Hair follicular keratinocyte (primary cell): ENCODE data around the gene SPART. TPM values are rescaled to one million over a fixed set of nuclear protein-coding genes. Genes with fewer than 3 reads are reported as not detected.

Experiments used
- total RNA-seq: library from RNA; depleted of rRNA; stranded (reverse); fragments of >200 nt; gene quantifications from 2 replicates; pipeline ENCODE4 v1.2.3, GENCODE V29; 2015

Gene SPART
- total RNA-seq: 21.1 and 24.3 TPM in 2 replicates

GRCh38 chr13:36346222-36347083, at the start of gene SPART:
Gene SPART (minus strand): TSS chr13:36346394. CDS start chr13:36335830, 10,564 bp downstream.

GRCh38 chr13:36297366-36298338, 48.5 kb downstream of the SPART start, which contains the start of gene CCDC169:
Gene CCDC169 (minus strand): TSS chr13:36297814. CDS start chr13:36297719, 95 bp downstream.

Other genes starting within 250 kb of the SPART start
- gene DCLK1, start 215.0 kb downstream of the SPART start, total RNA-seq: 0.08 TPM in 1 of 2 replicates, not detected in the other
- gene SOHLH2, start 131.8 kb downstream of the SPART start, total RNA-seq: 0.31 TPM in 1 of 2 replicates, not detected in the other
- gene CCDC169, start 48.6 kb downstream of the SPART start, total RNA-seq: 0.55 and 1.3 TPM in 2 replicates
- gene CCNA1, start 86.1 kb upstream of the SPART start, total RNA-seq: 12.6 and 18.2 TPM in 2 replicates